Left ventricle myocardium superior (tissue), 1 donor: ENCODE measurements around the gene MYO15B. TPM values are rescaled to one million over a fixed set of nuclear protein-coding genes. Genes with fewer than 3 reads are reported as not detected.

Experiments
- ATAC-seq: fragments of 200-7000 bp; cut with Tn5 transposase; one replicate; pipeline ENCODE4 v1.9.1; 2020; ENCODE audit warnings: mild to moderate bottlenecking, moderate library complexity
- DNase-seq: peaks from one replicate; pipeline ENCODE4 v3.0.0-alpha.2; 2020
- intact Hi-C: fragments of 100-400 bp; cut with micrococcal nuclease; formaldehyde crosslinking; loops from one replicate; pipeline ENCODE4 v1.11.0; 2022
- total RNA-seq: library from RNA; stranded (reverse); fragmentation: NEBNext Ultra II Directional; extraction: Animal tissue kit (Norgen Biotek cat#: 25700); gene quantifications from one replicate; pipeline ENCODE4 v1.2.1, GENCODE V29; 2021
- donor health status: DM: no; HTN: yes; CAD: no; lungs with severe emphysema.

MYO15B gene
- total RNA-seq, 1 donor from 2014 or later = 48.2 TPM

- DNase-seq = no peak
- intact Hi-C loops = no loop called here
- no peak for ATAC-seq
Observed at GRCh38 chr17:75557852-75558665, 29.5 kb upstream of the MYO15B start.

GRCh38 chr17:75558666-75559530, 28.7 kb upstream of the MYO15B start:
- intact Hi-C loops = no loop called here
- ATAC-seq (no peak), DNase-seq (no peak)

GRCh38 chr17:75559958-75560533, 27.6 kb upstream of the MYO15B start:
- no peak for DNase-seq
- no peak for ATAC-seq
- intact Hi-C loops = no loop called here

GRCh38 chr17:75561927-75562603, 25.5 kb upstream of the MYO15B start:
- ATAC-seq = no peak
- intact Hi-C loops = no loop called here
- DNase-seq = no peak

GRCh38 chr17:75563063-75563758, 24.4 kb upstream of the MYO15B start:
- ATAC-seq (no peak), DNase-seq (no peak)
- intact Hi-C loops = no loop called here

GRCh38 chr17:75564195-75564594, 23.4 kb upstream of the MYO15B start:
- intact Hi-C loops = no loop called here
- ATAC-seq = no peak
- DNase-seq = no peak

- intact Hi-C loops = no loop called here
- DNase-seq (no peak), ATAC-seq (no peak)
Observed at GRCh38 chr17:75565066-75565465, 22.5 kb upstream of the MYO15B start.

- intact Hi-C loops = no loop called here
- DNase-seq (no peak), ATAC-seq (no peak)
Observed at GRCh38 chr17:75565618-75566017, 22.0 kb upstream of the MYO15B start.

- ATAC-seq = no peak
- intact Hi-C loops = no loop called here
- no peak for DNase-seq
Observed at GRCh38 chr17:75566416-75566815, 21.2 kb upstream of the MYO15B start.

- no peak for ATAC-seq
- no peak for DNase-seq
Observed at GRCh38 chr17:75566834-75567233, 20.8 kb upstream of the MYO15B start.

GRCh38 chr17:75568412-75569255, 19.0 kb upstream of the MYO15B start:
- no peak for ATAC-seq
- DNase-seq = no peak
- intact Hi-C loops = no loop called here

More at GRCh38 chr17:75566834-75567233, 20.8 kb upstream of the MYO15B start:
- intact Hi-C loops = no loop called here

- intact Hi-C loops = no loop called here
- DNase-seq (no peak), ATAC-seq (no peak)
Observed at GRCh38 chr17:75570034-75570676, 17.4 kb upstream of the MYO15B start.

- DNase-seq (no peak), ATAC-seq (no peak)
- intact Hi-C loops = no loop called here
Observed at GRCh38 chr17:75570772-75571171, 16.8 kb upstream of the MYO15B start.

GRCh38 chr17:75571197-75571884, 16.3 kb upstream of the MYO15B start:
- DNase-seq = no peak
- intact Hi-C loops = no loop called here
- peak; percentile 65 for ATAC-seq

GRCh38 chr17:75571885-75572215, 15.8 kb upstream of the MYO15B start:
- intact Hi-C loops = no loop called here
- no peak for ATAC-seq
- DNase-seq = no peak

GRCh38 chr17:75572713-75573539, 14.7 kb upstream of the MYO15B start:
- ATAC-seq = no peak
- no peak for DNase-seq
- intact Hi-C loops = no loop called here
